ENCODE data around the gene PRPSAP1.
"Not testable (repeated sequence)": the region's sequence is repeated elsewhere in the genome, so short reads cannot be mapped to it uniquely, and the experiment has no call there.

Gene PRPSAP1

DNA sequence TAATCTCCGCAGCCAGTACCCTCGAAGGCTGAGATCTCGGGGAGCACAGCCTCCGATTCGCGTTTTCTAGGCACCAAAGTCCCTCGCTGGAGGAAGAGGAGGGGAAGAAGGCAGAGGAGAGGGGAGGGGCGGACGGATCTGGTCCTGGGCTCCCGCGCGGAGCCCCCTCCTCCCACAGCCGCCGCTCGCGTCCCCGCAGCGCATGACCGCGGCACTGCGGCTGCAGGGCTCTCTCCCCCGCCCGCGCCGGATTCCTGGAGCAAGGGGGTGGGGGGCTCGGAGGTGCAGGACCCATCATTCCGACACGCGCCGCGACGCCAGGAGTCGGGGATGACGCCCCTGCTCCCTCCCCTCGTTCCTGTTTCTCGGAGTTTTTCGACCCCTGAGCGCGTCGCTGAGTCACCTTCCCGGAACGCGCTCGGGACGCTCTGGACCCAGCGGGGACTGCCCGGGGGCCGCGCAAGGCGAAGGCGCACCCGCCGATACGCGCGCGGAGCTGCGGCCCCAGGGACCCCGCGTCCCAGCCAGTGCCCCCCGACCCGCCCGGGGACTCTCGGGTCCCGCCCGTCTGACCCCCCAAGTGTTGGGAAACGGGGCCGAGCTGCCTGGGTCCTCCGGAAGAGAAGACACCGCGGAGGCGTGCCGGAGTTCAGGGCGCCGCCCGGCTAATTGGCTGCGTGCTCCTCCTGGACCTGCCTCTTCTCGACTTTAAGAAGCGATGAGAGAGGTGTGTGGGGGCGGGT, 29.3 kb upstream of the PRPSAP1 start:
- DNase-seq: no peak

DNA sequence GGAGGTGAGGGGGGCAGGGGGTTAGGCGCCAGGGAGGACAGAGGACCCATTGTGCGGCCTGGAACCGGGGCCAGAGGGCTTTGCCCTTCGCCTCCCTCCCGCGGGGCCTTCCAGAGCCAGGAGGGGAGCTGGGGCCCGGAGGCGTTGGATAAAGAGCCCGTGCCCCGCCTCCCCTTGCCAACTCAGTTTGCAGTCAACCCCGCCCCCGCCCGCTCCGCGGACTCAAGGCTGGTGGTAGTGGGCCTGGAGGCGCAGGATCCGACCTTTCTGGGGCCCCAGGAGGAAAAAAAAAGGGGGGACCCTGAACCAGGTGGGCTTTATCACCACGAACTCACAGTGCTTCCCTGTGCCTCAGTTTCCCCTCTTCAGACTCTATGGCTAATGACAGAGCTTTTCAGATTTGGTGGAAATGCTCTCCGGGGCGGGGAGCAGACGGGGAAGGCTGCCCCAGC, 28.7 kb upstream of the PRPSAP1 start:
- no peak for DNase-seq

DNA sequence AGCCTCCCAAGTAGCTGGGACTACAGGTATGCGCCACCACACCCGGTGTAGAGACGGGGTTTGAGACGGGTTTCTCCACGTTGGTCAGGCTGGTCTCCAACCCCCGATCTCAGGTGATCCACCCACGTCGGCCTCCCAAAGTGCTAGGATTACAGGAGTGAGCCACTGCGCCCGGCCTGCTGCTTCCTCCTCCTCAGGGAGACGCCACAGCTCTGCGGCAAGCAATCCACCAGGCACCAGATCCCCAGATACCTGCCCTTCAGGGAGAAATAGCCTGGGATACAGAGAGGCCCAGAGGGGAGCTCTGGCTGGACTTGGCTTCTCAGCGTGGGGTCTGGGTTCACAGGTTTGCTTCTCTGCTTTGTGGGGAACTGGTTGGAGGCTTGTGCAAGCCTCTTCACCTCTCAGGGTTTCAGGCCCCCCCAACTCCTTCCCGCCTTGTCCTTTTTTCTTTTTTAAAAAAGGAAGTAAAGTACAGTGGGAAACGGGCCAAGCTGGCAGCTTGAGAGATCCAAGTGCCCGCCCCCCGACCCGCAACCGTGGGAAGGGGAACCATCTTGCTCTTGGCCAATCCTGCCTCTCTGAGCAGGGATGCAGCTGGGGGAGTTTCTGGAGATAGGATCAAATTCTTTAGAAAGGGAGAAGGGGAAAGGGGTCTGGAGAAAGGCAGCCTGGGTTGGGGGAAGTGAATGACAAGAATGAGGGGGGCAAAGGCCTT, 28.1 kb upstream of the PRPSAP1 start:
- no peak for DNase-seq

DNA sequence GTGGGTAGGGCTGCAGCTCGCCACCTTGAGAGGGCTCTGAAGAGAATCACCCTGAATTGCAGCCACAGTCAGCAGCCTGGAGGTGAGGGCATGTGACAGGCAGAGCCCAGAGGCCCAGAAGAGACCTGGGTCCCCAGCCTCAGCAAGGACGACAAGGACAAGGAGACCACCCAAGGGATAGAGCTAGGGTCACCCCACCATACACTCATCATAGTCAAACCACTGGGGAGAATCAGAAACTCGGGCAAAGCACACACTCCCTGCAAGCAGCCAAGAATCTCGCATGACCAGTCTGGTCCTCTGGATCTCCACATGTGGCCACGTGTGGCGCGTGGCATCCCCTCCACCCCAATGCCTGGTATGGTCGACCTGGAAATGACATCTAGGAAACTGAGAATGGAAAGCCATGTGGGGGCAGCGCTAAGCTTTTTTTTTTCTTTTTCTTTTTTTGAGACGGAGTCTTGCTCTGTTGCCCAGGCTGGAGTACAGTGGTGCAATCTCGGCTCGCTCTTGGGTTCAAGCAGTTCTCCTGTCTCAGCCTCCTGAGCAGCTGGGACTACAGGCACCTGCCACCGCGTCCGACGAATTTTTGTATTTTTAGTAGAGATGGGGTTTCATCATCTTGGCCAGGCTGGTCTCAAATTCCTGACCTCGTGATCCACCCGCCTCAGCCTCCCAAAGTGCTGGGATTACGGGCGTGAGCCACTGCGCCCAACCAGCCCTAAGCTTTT, 26.1 kb upstream of the PRPSAP1 start:
- no peak for DNase-seq

DNA sequence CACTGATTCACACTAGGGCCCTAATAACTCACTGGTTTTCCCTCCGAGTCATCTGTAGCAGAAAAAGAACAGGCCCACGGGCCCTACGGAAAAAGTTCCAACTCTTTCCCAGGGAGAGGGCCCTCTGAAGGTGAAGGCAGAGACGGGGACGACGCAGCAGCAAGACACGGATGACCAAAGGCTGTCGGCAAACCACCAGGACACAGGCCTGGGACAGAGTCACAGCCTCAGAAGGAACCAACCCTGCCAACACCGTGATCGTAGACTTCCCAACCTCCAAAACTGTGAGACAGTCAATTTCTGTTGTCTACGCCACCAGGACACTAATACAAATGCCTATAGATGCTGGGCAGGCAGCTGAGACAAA, 25.5 kb upstream of the PRPSAP1 start:
- DNase-seq: no peak

DNA sequence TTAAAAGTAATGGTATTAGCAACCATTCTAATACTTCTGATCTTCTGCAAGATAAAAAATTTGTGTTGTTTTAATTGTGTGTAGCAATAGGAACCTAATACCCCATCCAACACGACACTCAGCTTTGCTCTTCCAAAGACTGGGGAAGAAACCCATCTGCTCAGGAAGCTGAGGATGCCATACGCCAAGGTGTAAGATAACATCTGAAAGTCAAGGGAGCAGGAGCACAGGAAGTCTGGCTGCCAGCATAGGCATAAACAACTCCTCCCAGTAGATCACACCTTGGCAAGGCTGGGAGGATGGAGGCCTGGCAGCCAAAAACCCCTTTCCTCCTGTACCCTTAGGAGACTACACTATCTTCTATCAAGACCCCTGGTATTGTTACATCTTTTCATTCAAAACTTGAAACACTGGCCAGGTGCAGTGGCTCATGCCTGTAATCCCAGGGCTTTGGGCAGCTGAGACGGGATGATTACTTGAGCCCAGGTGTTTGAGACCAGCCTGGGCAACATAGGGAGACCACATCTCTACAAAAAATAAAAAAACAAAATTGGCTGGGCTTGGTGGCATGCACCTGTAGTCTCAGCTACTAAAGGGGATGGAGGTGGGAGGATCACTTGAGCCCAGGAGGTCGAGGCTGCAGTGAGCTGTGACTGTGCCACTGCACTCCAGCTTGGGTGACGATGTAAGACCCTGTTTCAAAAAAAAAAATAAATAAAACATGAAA, 25.0 kb upstream of the PRPSAP1 start:
- DNase-seq: no peak

DNA sequence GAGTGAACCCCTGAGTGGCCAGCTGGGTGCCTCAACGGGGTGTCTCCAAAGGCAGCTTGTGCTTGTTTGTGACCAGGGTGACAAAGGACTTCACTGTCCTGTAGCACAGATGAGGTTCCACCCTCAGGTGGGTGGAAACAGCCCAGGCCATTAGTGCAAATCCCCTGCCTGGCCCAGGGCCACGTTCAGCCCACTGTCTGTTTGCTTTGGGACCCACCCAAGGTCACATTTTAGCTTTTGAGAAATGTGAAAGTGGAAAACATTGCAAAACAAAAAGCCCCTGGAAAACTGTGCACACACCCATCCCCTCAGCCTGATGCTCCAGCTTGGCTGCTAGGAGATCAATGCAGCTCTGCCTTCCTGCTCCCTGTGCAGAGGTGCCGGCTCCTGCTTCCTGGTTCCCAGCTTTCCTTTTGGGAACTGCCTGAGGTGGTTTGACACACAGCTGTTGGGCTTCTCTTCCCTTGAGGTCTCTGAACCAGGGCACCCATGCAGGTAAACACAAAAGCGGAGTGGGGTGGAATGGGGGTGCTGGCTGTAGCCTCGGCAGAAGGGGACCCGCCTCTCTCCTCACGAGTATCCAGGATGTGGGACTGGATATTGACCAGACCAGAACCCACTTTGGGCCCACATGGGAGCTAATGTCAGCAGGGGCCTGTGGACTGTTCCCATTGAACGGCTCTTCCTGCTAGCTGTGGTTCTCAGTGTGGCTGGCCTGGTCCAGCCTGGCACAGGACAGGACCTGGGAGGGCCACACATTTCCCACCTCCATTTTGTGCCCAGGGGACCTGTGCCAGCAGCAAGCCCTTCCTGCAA, 22.8 kb upstream of the PRPSAP1 start:
- no peak for DNase-seq

DNA sequence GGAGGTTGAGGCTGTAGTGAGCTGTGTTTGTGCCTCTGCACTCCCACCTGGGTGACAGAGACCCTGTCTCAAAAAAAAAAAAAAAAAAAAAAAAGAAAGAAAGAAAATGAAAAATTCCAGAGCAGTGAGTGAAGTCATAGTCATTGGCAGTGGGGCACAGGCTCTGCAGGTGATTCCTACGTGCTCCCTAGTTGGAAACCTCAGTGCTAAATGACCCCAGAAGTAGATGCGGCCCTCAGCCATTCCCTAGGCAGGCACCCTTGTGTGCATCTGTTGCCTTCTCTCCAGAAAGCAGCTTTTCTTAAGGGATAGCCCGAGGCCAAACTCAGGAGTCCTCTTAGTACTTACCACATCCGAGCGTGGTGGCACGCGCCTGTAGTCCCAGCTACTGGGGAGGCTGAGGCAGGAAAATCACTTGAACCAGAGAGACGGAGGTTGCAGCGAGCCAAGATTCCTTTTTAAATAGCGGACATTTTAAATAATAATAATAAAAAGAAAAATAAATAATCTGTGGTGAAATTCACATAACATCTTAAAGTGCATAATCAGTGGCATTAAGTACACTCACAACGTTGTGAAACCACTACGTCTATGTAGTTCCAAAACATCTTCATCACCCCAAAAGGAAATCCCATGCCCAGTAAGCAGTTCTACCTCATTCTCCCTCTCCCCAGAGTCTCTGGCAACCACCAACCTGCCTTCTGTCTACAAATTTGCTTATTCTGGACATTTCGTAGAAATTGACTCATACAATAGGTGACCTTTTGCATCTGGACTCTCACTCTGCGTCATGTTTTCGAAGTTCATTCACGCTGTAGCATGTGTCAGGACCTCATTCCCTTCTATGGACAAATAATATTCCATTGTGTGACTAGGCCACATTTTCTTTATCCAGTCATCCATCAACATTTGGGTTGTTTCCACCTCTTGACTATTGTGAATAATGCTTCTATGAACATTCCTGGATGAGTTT, 18.2 kb upstream of the PRPSAP1 start:
- DNase-seq: no peak

DNA sequence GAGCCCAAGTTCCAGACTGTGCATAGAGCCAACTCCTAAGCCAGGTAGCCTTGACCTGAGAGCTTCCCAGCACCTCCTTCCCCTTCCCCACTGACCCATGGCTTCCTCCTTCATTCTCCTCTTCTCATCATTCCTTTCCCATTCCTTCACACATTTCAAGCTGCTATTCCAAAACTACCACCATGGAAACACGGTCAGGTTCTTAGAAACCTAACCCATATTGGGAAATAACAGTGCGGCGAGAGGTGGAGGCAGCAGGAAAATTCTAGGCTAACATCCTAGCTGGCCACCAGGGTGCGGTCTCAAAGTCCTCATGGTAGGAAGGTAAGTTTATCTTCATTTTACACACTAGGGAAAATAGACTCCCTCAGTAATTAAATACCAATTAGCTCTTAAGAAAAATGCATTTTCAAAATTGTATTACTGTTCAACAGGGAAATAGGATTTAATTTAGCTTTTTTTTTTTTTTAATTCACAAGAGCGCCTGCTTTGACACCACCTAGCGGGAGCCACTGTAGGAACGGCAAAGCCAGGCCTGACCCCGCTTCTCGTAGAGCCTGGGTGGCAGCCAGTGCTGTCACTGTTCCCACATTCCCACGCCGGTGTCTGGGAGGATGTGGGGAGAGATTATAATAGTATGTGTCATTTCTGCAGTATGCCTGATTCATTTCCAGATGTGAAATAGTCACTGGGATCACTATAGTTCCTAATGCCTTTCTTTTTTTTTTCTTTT, 16.7 kb upstream of the PRPSAP1 start:
- no peak for DNase-seq

DNA sequence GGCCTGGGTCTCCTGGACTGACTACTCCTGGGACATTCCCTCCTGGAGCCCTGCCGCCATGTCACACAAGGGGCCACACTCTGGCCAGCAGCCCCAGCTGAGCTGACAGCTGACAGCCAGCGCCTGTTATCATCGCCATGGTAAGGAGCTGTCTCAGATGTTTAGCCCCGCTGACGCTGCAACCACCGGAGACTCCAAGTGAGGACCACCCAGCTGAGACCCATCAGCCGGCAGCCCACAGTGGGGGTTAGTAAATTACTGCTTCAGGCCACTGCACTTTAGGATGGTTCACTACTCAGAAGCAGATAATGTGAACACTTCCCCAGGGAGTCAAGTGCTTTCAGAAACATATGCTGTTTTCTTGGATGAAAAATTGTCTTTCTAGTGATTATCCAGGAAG, 16.1 kb upstream of the PRPSAP1 start:
- no peak for DNase-seq

DNA sequence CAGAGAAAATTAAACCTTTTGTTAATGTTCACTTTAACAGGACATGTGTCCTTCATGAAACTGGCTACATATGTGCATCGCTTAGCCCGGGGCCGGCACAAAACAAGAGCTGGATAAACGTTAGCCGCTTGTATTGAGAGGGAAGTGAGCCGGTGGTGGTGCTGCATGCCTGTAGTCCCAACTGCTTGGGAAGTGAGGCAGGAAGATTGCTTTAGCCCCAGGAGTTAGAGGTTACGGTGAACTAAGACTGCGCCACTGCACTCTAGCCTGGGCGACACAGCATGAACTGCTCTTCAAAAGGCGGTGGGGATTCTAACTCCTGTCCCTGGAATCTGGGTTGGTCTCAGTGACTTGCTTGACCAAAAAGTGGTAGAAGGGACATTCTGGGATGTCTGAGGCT, 15.7 kb upstream of the PRPSAP1 start:
- no peak for DNase-seq

DNA sequence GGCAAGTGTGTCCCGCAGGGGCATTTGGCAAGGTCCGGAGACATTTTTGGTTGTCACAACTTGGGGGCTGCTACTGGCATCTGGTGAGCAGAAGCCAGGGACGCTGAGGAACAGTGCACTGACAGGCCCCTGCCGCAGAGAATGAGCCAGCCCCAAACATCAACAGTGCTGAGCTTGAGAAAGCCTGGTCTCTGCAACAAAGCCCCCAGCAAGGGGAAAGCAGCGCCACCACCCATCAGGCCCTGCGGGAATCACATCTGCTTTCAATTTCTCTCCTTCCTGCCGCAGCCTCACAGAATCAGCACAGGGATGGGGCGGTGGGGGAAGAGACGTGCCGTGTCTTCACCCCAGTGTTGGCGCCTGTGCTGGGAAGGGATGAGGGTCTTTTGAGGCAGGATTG, 14.8 kb upstream of the PRPSAP1 start:
- no peak for DNase-seq

DNA sequence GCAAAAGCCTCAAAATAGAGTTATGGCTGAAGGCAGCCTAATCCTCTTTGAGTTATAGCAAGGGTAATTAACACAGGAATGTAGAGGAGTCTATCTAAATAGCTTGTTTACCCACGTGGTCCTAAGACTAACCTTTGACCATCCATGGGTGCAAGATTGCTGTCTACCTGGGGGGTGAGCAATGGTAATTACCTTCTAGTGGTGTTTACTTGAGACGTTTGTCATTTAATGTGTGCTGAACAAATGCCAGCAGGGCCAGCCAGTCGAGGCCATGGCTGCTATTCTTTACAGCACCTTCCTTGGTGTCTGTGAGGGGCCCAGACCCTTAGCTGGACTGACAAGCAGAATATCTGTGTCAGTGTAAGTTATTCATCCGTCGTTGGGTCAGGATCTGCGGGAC, 13.9 kb upstream of the PRPSAP1 start:
- no peak for DNase-seq

DNA sequence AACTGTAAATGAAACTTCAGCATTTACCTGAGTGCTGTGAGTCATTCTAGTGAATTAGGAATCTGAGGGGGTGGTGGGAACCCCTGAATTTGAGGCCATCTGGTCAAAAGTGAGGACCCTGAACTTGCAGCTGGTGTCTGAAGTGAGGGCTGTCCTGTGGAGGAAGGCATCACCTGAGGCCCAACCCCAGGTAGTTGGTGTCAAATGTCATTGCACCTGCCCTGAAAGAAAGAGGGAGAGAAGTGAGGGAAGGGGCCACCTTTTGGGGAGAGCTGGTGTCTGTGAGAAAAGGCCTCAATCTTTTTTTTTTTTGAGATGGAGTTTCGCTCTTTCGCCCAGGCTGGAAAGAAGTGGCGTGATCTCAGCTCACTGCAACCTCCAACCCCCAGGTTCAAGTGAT, 12.5 kb upstream of the PRPSAP1 start:
- DNase-seq: no peak

DNA sequence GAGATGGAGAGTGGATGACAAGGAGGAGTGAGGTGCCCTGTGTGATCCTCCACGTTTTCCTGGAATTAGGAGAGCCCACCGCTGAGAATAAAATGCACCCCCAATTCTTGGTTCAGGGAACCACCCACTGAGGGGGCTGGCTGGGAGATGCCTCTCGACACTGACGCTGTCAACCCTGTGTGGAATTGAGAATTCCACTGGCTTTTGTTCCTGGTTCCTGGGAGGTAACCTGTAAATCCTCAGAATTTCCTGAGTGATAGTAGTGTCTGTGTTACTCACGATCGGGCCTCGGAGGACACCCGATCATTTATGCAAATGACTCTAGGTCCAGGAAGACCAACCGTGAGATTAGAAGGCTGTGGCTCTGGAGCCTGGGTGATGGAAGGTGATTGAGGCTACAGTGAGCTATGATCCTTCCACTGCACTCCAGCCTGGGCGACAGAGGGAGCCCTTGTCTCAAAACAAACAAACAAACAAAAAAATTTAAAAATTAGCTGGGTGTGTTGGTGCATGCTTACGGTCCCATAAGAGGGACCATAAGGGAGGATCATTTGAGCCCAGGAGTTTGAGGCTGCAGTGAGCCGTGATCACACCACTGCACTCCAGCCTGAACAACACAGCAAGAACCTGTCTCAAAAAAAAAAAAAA, 11.7 kb upstream of the PRPSAP1 start:
- no peak for DNase-seq

DNA sequence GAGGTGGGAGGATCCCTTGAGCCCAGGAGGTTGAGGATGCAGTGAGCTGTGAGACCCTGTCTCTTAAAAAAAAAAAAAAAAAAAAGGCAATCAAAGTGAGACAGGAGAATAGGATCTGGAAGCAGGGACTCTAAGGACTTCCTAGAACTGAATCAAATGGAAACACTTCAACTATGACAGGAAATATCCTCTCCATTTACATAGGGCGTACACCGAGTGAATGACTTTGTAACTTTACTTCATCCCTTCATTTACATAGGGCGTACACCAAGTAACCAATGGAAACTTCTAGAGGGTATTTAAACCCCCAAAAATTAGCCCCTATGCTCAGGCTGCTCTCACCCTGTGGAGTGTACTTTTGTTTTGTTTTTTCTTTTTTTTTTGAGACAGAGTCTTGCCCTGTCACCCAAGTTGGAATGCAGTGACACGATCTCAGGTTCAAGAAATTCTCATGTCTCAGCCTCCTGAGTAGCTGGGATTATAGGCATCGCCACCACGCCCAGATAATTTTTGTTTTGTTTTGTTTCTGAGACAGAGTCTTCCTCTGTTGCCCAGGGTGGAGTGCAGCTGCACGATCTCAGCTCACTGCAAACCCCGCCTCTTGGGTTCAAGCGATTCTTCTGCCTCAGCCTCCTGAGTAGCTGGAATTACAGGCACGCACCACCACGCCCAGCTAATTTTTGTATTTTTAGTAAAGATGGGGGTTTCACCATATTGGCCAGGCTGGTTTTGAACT, 9.6 kb upstream of the PRPSAP1 start:
- no peak for DNase-seq

DNA sequence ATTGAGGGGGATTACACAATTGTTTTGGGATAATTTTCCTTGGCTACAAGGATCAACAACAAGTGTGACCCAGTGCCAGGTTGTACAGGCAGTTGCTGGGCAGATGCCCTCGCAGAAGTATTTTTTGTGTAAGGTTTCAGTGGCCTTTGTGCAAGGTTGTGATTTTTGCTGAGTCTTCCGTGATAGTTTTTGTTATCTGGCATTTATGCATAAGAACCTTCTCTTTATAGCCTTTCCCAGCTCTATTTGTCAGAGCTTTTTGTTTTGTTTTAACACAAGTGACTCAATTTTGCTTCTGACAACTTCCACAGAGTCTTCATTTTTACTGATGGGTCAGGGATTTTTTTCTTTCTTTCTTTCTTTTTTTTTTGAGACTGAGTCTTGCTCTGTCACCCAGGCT, 6.7 kb upstream of the PRPSAP1 start:
- no peak for DNase-seq

DNA sequence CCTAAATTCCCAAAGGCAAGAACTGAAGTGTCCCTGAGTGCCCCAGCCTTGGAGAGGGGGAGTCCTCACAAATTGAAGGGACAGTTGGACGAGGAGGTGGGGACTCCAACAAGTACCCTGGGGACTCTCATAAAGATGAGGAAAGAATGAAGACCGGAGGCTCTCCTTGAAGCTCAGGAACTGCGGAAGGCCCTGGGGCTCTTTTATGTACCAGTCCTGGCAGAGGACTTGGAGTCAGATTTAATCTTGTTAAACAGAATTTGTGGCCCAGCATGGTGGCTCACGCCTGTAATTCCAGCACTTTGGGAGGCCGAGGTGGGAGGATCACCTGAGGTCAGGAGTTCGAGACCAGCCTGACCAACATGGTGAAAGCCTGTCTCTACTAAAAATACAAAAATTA, 6.1 kb upstream of the PRPSAP1 start:
- not testable (repeated sequence) for DNase-seq

DNA sequence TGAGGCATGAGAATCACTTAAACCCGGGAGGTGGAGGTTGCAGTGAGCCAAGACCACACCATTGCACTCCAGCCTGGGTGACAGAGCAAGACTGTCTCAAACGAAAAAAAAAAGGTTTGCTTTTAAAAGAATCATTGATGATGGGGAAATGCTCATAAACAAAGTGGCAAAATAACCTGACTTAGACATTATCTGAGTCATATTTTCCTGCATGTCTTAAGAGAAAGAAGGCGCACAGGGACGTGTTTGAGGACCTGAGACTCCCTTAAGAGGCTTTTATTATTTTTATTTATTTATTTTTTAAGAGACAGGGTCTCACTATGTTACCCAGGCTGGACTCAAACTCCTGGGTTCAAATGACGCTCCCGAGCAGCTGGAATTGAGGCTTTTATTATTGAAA, 5.7 kb upstream of the PRPSAP1 start:
- DNase-seq: no peak
